HG03175 (cell line): ENCODE data around the gene CTPS2.

Source experiments
- ATAC-seq: cut with Tn5 transposase; IDR thresholded peaks from one replicate; pipeline ENCODE4 v1.9.1; 2021; ENCODE audit warnings: mild to moderate bottlenecking, moderate library complexity; ENCODE audit not compliant: unreplicated experiment

CTPS2 gene

DNA sequence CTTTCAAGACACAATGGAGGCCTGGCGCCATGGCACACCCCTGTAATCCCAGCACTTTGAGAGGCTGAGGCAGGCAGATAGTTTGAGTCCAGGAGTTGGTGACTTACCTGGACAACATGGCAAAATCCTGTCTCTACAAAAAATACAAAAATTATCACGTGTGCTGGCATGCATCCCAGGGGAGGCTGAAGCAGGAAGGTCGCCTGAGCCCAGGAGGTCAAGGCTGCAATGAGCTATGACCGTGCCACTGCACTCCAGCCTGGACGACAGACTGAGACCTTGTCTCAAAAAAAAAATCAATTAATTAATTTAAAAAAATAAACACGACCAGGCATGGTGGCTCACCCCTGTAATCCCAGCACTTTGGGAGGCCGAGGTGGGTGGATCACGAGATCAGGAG is 2.0 kb upstream of the CTPS2 start:
- no peak for ATAC-seq

DNA sequence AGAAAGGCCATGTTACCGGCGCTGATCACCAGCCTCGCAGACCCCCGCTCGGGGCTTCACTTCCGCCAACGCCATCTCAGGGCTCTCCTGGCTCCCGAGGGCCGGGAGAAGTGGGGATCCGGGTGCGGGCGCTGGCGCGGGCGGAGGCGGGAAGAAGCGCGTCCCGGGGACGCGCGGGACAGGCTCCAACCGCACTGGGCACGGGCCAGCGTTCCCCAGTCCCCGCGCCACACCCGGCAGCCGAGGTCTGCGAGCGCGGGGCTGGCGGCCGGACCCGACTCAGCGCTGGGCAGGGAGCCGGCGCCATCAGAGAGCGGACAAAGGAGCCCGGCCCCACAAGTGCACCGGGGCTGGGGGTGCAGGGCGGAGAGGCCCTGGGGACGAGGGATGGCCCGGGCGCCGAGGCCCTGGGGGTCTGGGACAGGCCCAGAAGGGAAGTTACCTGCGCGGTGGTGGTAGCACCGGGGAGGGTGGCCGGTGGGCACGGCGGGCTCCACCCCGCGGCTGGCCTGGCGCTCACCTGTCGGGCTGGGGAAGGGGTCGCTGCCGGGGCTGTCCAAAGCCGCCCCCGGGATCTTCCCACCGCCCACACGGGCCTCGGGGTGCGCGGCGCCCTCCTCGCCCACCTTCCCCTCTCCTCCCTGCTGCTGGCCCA is 449 bp downstream of the CTPS2 start:
- peak; percentile 39 for ATAC-seq

DNA sequence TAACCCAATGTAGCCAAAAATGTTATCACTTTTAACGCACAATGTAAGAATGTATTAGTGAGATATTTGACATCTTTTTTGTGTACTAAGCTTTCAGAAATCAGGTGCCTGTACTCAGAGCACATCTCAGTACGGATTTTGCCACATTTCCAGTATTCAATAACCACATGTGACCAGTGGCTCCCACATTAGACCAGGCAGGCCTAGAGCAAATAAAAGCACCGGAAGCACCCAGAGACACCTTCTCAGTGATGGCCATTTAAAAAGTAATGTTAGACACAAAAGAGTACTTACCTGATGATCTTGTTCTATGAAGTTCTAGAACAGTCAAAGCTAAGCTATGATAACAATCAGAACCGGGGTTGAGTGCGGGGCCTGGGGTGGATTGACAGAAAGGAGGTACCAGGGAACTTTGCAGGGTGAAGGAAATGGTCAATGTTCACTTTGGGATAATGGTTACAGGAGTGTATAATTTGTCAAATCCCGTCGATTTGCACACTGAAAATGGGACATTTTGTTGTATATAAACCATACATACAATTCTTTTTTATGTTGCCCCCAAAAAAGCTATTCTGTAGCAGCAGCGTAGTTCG is 1.2 kb downstream of the CTPS2 start:
- no peak for ATAC-seq

DNA sequence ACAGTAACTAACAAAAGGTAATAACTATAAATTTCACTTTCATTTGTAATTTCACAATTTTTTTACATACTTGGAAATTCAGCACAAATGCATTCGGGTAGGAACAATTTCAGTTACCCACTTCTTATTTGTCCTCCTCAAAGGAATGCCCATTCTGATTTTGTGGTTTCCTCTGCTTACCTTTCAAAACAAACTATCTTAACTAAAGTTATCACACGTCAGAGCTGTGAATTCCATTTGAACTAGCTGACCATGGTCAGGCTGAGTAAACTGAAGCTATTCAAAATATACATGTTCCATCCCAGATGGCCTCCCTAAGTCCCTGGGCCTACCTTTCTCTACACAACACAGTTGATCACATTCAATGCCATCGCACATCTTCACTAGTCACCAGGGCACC is 4.5 kb downstream of the CTPS2 start:
- ATAC-seq: no peak

DNA sequence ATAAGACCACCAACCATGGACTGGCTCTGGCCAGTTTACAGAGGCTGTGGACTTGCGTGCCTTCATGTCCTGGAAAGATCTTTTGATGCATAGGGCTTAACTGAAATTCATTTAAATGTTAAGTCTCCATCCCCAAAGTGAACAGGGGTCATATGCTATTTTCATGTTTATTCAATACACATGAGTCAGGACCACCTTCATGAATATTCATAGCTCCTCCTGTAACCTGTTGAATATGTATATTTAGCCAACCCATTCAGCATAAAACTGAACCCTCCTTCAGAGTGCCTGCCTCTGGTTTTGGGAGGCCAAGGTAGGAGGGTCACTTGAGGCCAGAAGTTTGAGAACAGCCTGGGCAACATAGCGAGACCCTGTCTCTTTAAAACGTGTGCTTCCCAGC is 7.1 kb downstream of the CTPS2 start:
- no peak for ATAC-seq

DNA sequence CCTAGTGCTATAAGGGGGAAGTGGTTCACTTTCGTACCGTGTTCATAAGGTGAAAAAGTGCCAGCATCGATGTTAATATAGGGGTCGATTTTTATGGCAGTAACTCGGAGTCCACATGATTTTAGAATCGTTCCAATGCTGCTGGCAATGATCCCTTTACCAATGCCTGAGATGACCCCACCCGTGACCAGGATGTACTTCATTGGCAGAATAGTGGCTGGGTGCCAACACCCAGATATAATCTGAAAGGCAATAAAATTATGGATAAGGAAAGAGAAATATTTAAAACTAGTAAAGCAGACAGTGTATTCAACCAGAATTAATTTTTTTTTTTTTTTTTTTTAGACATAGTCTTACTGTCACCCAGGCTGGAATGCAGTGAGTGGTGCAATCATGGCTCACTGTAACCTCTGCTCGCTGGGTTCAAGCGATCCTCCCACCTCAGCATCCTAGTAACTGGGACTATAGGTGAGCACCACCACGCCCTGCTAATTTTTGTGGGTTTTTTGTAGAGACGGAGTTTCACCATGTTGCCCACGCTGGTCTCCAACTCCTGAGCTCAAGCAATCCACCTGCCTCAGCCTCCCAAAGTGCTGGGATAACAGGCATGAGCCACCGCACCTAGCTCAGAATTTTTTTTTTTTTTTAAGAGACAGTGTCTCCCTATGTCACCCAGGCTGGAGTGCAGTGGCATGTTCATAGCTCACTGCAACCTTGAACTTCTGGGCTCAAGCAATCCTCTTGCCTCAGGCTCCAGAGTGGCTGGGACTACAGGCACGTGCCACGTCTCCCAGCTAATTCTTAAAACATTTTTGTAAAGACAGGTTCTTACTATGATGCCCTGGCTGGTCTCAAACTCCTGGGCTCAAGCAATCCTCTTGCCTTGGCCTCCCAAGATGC is 9.5 kb downstream of the CTPS2 start:
- no peak for ATAC-seq

DNA sequence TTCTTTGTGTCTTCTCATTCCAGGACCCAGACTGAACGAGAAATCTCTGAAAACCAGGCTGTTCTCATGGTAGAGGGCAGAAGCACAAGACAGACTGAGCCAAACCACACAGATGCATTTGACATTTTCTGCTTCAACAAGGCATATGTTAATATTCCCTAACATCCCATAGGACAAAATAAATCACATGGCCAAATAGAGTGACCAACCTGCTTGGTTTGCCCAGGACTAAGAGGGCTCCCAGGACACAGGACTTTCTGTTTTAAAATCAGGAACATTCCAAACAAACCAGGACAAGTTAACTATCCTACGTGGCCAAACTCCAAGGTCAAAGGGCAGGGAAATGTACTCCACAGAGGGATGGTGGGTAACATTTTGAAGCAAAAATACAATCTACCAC is 11.7 kb downstream of the CTPS2 start:
- no peak for ATAC-seq

DNA sequence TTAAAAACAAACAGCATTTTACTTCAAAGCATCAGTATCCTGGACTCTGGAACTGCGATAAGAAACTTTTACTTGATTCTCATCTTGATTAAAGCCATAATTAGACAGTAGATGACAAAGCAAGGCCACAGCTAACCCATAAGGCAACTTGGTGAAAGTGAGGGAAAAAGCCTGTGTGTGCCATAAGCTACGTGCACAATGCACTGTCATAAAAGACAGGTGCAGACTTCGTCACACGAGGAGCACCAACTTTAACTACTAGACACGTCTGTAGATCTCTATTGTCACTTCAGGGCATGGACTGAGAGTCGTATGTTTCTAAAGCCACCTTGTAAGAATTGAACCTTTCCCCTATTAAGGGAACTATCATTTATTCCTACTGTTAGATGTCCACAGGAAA is 13.1 kb downstream of the CTPS2 start:
- ATAC-seq: no peak

DNA sequence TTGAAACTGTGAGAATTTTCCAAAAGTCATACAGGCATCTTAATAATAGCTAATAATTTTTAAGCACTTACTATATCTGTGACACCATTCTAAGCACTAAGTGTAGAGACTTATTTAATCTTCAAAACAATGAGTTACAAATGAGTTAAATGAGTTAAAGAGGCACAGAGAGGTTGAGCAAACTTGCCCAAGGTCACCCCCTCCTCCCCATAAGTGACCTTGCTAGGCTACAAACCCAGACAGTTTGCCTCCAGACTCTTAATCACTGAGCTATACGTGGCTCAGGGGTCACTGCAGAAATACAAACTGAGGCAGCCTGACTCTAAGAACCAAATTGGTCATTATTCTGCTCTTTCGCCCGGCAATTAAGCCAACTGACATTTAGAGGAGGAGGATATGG is 15.5 kb downstream of the CTPS2 start:
- no peak for ATAC-seq

DNA sequence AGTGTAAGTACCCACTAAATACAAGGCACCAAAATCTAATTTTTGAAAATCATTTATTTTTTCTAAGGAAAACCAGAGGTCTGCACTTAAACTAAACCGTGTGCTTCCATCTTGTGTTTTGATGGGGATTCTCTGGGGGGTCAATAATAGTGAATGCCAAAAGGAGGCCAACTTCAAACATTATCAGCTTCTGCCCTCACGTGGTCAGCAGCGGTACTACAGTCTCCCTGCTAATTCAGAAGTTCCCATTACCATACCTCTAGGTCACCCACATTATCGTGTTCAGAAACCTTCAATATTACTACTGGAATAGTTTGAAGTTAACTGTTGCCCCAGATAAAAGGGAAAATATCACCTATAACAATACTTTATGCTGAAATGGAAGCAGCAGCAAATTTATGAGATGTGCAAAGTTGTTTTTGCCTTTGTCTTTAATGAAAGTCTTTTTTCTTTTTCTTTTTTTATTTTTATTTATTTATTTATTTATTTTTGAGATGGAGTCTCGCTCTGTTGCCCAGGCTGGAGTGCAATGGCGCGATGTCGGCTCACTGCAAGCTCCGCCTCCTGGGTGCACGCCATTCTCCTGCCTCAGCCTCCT is 17.3 kb downstream of the CTPS2 start:
- no peak for ATAC-seq

DNA sequence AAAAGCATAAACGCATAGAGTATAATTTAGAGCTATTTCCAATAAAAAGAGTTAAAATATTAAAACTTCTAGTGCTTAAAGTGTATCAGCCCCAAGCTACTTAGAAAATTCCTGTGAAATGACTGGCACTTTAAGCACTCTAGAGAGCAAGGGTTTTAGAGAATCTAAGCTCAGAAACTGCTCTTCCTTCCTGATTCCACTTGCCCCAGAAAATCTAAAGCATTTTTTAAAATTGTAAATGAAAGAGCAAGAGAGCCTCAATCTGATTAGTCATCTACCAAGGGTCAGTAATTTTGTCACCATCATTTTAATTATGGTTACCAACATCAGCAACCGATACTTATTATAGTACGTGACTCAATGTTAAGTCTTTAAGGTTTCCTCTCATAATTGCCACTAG is 25.0 kb downstream of the CTPS2 start:
- ATAC-seq: no peak

DNA sequence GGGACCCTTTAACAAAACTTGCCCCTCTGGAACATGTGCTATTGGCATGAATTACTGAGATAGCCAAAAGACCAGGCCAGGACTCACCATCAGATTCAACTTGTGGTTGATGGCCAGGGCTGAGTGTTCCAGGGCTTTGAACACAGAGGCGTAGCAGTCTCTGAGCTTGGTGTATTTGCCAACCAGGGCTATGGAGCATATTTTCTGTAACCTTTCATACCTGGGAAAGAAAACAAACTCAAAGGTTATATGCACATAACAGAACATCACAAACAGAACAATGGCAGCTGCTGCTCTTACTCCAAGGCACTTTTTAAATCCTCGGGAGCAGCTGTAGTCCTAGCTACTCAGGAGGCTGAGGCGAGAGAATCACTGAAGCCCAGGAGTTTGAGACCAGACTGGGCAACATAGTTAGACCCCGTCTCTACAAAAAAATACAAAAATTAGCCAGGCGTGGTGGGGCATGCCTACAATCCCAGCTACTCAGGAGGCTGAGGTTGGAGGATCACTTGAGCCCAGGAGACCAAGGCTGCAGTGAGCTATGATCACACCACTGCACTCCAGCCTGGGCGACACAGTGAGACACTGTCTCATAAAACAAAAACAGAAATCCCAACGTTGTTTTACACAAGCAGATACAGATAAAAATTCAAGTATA is 29.3 kb downstream of the CTPS2 start:
- no peak for ATAC-seq

DNA sequence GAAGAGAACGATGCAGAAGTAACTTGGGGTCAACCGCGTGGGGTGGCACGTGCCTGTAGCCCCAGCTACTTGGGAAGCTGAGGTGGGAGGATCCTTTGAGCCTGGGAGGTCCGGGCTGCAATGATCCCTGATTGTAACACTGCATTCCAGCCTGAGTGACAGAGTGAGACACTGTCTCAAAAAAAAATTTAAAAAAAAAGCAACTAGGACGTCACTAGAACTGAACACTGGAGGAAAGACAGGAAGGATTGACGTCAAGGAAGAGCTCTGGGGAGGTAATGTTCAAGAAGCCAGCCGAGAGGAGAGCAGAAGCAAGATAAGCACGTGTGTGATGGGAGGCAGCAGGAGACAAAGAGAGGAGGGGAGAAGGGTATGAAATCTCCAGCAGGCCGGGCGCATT is 33.8 kb downstream of the CTPS2 start:
- no peak for ATAC-seq

DNA sequence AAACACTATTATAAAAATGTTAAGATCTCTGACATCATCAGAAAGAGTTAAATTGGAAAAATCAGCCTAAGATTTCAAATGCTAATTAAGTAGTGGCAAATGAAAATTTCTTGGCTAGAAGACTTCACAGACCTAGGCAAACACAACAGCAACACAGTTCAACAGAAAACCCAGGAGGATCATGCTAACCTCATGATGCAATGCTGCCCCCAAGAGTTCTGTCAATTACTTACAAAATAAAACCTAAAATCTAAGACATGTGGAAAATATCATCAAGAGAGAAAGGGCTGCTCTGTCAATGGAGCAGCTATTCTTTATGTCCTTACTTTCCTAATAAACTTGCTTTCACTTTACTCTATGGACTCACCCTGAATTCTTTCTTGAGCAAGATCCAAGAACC is 41.5 kb downstream of the CTPS2 start:
- ATAC-seq: no peak

DNA sequence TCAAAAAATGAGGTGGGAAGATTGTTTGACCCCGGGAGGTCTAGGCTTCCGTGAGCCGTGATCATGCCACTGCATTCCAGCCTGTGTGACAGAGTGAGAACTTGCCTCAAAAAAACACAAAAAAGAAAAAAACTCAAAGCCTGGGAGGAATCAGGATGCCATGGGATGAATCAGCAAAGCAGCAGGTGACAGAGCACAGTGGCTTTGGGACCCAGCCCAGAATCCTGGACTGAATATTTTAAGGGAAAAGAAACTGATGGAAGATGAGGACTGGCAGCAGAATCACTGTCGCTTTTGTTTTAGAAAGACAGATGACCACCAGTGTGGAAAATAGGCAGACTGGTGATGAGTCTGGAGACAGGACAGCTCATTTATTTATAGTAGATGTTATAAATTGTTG is 45.9 kb downstream of the CTPS2 start:
- ATAC-seq: no peak

DNA sequence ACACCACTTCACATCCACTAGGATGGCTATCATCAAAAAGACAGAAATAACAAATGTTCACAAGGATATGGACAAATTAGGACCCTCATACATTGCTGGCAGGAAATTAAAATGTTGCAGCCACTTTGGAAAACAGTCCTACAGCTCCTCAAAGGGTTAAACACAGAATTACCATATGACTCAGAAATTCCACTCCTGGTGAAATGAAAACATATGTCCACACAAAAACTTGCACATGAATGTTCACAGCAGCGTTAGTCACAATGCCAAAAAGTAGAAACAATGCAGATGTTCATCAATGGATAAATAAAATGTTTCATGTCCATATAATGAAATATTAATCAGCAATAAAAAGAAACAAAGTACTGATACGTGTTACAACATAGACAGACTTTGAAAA is 47.4 kb downstream of the CTPS2 start:
- no peak for ATAC-seq

DNA sequence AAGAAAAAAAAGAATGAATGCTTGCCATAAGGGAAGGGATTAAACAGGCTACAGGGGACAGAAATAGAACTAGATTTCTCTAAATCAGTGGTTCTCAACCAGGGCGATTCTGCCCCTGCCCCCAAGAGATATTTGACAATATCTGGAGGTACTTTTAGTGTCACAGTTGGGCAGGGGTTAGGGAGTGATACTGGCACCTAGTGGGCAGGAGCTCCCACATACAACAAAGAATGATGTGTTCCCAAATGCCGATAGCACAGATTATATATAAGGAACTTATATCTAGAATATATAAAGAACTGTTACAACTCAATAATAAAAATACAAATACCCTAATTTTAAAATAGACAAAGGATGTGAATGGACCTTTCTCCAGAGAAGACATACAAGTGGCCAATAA is 47.8 kb downstream of the CTPS2 start:
- no peak for ATAC-seq

DNA sequence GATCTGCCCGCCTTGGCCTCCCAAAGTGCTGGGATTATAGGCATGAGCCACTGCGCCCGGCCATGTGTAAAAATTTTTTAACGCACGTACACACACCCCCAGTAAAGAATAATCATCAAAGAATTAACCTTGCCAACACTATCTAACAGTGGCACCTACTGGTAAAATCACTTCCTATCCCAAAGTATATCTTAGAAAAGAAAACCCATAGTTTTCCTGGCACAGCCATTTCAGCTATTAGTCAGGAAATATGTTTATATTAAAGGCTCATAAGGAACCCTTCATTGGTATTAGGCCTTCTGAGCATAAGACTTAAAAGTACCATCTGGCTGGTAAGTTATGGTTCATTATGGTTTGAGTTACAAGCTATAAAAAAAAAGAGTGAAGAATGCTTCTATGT is 48.4 kb downstream of the CTPS2 start:
- ATAC-seq: no peak

DNA sequence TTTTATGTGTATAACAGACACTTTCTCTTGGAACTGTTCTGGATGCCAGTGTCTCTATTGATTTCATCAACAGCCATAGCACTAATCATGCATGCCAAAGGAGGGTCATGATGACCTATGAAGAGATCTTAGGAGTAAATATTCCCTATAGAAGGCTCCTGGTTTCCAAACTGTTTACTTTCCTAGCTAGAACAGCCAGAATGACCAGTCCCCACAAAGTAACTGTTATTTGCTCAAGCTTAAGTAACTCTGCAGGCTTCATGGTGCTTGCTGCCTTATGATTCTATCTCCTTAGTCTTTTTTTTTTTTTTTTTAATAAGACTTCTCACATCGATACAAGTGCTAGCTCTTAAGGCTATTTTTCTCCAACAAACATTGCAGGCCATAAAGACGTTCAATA is 50.1 kb downstream of the CTPS2 start:
- no peak for ATAC-seq

DNA sequence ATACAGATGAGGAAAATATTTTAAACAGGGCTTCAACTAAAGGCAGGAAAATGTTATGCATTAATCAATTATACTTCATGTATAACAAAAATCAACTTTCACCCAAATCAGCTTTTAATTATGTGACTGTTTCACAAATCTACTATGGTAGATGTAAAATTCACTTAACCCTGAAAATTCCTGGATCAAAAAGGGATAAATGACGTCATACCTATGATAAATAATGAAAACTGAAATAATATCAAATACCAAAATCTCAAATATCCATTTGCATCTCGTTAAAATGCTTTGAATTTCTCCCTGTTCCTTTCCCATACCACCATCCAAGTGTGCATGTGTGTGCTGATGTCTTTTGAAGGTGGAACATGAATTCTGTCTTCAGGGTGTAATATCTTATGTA is 51.0 kb downstream of the CTPS2 start:
- no peak for ATAC-seq

DNA sequence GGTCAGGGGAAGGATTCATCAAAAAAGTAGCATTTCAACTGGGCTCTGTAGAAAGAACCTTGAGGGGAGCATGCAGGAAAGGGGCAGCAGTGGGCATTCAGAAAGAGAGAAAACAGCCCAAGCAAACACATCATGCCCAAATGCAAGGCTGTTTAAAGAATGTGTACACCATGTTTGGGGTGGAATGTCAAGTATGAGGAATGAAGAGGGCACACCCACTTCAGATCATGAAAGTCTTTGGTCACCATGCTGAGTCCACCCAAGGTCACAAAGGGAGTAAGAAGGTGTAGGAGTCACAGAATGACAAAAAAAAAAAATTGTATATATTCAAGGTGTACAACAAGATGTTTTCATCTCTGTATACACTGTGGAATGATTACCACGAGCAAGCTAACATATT is 53.1 kb downstream of the CTPS2 start:
- ATAC-seq: no peak
